GM18870 (cell line): ENCODE data around the gene TAS2R40.
"Not testable (repeated sequence)": the region's sequence is repeated elsewhere in the genome, so short reads cannot be mapped to it uniquely, and the experiment has no call there.

Experiments used
- ATAC-seq: cut with Tn5 transposase; IDR thresholded peaks from one replicate; pipeline ENCODE4 v1.9.1; 2021; ENCODE audit warnings: moderate library complexity; ENCODE audit not compliant: unreplicated experiment

The TAS2R40 gene

GRCh38 chr7:143248761-143249354 lies 27.0 kb downstream of the TAS2R40 start:
- no peak for ATAC-seq

- no peak for ATAC-seq
These were observed 28.4 kb downstream of the TAS2R40 start for GRCh38 chr7:143250199-143250598.

- no peak for ATAC-seq
These were observed 29.0 kb downstream of the TAS2R40 start for GRCh38 chr7:143250822-143251221.

GRCh38 chr7:143252006-143252405 lies 30.2 kb downstream of the TAS2R40 start:
- no peak for ATAC-seq

- no peak for ATAC-seq
These were observed 33.7 kb downstream of the TAS2R40 start for GRCh38 chr7:143255564-143255963.

GRCh38 chr7:143256325-143256724 lies 34.5 kb downstream of the TAS2R40 start:
- ATAC-seq = no peak

- ATAC-seq = peak; percentile 92
These were observed 35.1 kb downstream of the TAS2R40 start for GRCh38 chr7:143256932-143257331.

GRCh38 chr7:143257501-143257900 lies 35.7 kb downstream of the TAS2R40 start:
- no peak for ATAC-seq

- peak; percentile 45 for ATAC-seq
These were observed 37.0 kb downstream of the TAS2R40 start for GRCh38 chr7:143258831-143259230.

GRCh38 chr7:143259765-143260164 lies 37.9 kb downstream of the TAS2R40 start:
- no peak for ATAC-seq

GRCh38 chr7:143261901-143262300 lies 40.1 kb downstream of the TAS2R40 start:
- ATAC-seq = no peak

- peak; percentile 87 for ATAC-seq
These were observed 41.7 kb downstream of the TAS2R40 start, which contains the start of gene GSTK1 for GRCh38 chr7:143263266-143264195. Gene GSTK1, plus strand, starts transcription at chr7:143263441. Its CDS starts 73 bp downstream, at chr7:143263514.

- not testable (repeated sequence) for ATAC-seq
These were observed 42.3 kb downstream of the TAS2R40 start for GRCh38 chr7:143264196-143264568.

- no peak for ATAC-seq
These were observed 43.3 kb downstream of the TAS2R40 start for GRCh38 chr7:143265017-143265693.

- ATAC-seq = no peak
These were observed 47.4 kb downstream of the TAS2R40 start for GRCh38 chr7:143269251-143269650.

- no peak for ATAC-seq
These were observed 49.4 kb downstream of the TAS2R40 start for GRCh38 chr7:143271240-143271639.
